Bone marrow (tissue), 2 donors: ENCODE results near the gene STAT4.

Experiments used
- DNase-seq, 2 donors: peaks; one replicate each; lab custom pipeline; 2025; lab: John Stamatoyannopoulos, UW

The STAT4 gene

DNA sequence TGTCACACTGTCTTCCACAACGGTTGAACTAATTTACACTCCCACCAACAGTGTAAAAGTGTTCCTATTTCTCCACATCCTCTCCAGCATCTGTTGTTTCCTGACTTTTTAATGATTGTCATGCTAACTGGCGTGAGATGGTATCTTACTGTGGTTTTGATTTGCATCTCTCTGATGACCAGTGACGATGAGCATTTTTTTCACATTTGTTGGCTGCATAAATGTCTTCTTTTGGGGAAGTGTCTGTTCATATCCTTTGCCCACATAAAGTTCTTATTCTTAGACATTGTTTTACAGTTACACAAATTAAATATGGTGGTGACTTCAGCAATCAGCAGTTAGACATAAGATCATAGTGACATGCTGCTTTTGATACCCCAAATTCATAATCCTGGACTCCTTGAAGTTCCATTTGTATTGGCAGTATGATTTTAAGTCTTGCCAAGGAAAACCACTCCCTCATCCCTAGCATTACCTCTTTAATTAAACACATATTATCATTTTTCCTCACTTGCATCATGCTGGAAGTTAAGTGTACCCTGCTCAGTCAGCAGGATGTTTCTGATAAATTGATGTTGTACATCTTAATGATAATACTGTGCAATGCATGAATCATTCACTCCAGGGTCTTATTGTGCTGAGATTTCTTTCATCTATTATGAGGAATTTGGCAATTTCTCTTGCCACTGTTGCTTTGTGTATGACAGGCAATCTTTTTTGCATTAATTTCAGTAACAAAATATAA, 69.2 kb downstream of the STAT4 start:
- no peak for DNase-seq

GRCh38 chr2:191078165-191078867, 72.5 kb downstream of the STAT4 start:
- DNase-seq, result no peak

DNA sequence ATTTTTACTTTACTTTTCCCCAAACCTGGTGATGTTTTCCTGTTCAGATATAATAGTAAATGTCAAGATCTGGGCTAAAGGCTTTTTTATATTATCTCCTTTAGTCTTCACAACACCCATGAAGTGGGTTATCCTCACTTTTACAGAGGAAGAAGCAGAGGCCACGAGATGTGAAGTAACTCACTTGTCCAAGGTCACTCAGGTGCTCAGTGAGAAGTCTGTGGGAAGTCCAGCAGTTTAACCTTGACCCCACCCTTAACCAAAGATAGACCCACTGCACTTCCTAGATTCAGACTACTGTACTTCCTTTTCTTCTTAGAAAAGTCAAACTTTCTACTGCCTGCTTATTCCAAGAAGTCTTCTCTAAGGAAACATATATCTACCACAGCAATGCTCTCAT, 80.5 kb downstream of the STAT4 start:
- DNase-seq, result no peak

DNA sequence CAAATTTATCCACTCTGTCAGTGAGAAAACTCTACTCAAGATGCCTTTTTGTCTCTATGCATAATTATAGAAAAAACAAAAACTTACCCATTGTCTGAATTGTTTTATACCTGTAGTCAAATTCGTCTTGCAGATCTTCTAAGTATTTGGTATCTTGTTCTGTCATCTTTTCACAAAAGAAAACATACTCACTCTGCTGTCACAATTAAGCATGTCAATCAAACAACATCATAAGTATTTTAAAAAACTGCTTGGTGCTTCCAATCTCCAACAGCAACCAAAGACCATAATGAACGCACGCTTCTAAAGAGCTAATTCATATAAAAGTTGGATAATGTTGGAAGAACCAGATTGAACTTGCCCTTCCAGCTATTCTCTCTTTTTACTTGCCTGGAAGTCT, 81.2 kb downstream of the STAT4 start:
- DNase-seq, result no peak

- DNase-seq, result no peak
Observed at GRCh38 chr2:191066919-191067233, 83.9 kb downstream of the STAT4 start.

- DNase-seq, result no peak
Observed at GRCh38 chr2:191066197-191066918, 84.4 kb downstream of the STAT4 start.

DNA sequence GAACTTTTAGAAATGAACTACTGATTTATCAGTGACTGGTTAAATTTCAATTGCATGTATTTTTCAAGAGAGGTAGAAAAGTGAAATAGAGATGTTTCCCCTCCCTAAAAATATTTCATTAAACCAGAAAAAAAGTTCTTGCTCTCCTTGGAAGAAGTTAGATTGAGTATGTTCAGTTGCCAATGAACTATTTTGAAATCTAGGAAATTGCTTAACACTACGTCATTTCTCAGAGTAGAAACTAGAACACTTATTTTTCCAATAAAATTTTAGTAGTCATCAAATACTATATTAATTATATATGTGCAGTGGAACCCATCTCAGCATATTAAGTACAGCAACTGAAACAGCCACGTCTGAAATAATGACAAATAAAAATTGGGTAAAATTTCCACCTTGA, 85.0 kb downstream of the STAT4 start:
- DNase-seq, result no peak

GRCh38 chr2:191064590-191064989, 86.2 kb downstream of the STAT4 start:
- no peak for DNase-seq

GRCh38 chr2:191063584-191063983, 87.2 kb downstream of the STAT4 start:
- DNase-seq, result no peak

DNA sequence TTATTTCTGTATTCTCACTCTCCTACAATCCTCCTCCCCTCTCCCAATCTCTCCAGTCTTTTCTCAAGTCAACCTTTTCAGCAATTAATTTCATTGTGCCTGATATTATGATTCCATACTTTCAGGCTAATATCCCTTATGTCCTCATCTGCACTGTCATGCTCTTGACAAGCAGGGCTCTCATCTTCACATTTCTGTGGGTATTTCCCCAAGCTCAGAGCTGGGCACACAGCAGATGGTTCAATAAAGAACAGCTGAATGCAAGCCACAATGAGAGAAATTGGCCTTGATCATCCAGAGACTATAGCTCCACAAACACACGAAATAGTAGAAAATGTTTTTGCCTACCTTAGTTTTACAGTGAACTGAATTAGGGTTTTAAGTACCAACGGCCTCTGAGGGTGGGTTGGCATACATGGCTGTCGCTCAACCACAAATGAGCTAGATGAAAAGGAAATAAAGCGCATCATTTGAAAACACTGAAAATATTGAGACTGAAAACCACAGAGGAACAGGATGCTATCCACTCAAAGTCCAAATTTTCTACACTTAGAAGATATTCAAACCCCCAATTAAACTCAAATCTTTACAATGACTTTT, 89.3 kb downstream of the STAT4 start:
- no peak for DNase-seq

DNA sequence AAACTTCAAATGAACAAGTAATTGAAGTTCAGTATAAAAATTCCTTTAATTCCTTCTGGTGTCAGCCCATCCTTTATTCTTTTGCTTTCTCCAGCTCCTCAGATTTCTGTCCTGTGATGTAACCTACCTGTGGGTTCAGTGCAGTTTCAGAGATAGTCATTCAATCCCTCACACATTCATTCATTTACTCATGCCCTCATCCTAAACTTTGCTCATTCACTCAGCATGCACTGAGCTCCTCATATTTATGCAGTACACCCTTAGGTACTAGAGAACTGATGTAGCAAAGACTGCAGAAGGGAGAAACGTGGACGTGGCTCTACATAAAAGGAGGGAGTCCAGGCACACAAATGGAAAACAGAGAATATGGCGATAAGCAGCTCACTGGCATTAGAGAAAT, 91.5 kb downstream of the STAT4 start:
- DNase-seq, result no peak

DNA sequence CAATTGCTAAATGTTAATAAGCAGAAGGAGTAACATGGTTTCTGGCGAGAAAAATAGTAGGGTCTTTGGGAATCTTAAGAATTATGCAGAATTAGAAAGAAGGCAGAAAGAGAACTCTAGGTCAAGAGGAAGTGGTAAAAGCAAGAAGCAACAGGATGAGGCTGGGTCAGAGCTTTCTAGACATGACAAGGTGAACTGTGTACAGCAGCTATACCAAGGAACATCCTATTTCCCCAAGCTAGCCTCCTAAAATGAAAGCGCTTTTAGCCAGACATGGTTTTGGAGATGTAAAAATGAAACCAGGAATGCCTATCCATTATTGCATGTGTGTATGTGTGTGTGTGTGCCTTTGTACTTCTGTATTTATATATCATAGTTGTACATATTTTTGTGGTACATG, 94.6 kb downstream of the STAT4 start:
- peak in 1 of 2 donors; percentile 66 for DNase-seq

- no peak for DNase-seq
Observed at GRCh38 chr2:191053256-191053655, 97.5 kb downstream of the STAT4 start.

DNA sequence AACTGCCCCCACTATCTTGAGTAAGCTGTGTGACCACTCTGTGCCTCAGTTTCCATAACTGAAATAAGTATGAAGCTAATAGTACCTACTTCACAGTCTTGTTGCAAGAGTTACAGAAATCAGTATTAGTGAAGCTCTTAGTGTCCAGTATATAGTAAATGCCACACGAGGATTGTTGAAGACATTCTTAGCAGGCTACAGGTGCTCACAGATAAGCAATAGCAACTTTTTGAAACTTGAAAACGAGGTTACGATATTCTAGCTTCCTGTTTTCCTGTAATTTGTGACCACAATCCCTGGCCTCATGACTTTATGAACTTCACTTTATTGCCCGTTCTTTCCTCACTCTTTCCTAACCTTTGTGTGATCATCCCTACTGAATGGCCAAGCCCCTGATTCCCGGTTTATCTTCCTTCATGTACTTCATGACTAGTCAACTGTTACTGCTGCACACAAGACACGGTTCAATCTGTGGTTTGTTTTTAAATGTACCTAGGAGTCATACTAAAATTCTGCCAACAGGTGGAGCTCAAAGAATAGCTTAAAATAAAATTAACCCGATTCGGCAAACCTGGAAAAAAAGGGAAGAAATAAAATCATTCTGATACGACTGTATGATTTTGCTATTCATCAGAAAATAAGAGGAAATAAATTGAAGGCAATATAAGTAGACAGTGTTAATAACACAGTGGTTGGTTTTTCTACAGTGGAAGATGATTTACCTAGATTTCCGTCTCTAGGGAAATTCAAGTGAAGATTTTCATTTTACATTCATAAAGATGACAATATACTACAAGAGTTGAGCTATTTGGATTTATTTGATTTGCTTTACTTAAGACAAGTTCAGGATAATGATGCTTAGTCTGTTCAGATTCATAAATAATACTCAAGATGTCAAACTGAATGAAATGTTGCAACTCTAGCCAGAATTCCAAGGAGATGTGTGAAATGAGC, 98.7 kb downstream of the STAT4 start:
- DNase-seq, result peak in 1 of 2 donors; percentile 70

DNA sequence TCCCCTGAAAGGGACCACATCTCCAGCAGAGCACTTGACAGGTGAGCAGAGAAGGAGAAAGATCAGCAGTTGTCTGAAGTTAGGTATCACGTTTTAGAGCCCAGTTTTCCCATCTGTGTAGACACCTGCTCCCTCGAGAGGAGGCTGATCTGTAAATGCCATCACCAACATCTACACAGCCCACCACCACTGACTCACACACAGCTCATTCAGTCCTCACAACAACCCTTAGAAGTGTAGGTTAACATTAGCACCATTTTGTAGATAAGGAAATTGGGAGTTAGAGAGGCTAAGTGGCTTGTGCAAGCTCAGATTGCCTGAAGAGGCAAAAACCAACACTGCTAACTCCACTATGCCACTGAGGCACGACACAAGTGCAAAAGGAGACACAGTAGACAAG, 99.6 kb downstream of the STAT4 start:
- DNase-seq, result no peak

GRCh38 chr2:191050640-191050987, 100.2 kb downstream of the STAT4 start:
- no peak for DNase-seq

GRCh38 chr2:191049728-191050639, 100.8 kb downstream of the STAT4 start:
- no peak for DNase-seq

- DNase-seq, result no peak
Observed at GRCh38 chr2:191048073-191048472, 102.7 kb downstream of the STAT4 start.

DNA sequence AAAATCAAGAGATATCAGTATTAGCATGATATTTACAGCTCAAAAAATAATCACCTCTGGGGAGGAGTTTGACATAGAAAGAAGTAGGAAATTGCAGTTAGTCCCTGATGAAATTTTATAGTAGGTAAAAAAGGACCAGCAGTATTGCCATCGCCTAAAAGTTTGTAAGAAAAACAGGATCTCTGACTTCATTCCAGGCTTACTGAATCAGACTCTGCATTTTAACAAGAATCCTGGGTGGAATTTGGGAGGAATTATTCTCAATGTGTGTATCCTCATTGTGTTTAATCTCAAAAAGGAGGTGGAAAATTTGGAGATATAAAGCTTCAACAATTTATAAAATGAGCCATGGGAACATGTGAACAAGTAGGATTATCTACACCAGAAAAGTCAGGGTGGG, 105.7 kb downstream of the STAT4 start:
- DNase-seq, result no peak

DNA sequence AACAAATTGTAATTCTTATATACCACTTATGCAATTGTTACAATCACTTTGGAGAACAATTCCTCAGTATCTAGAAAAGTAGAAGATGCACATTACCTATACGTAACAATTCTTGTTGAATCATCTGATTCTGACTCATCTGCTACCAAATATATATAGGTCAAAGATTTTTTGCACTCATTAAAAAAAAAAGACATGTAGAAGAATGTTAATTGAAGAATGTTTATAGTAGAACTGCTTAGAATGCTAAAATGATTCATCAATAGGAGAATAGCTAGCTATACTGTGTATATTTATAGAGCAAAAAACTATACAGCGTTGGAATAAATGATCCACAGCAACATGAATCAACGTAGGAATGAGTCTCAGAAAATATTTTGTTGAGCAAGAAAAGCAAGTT, 107.4 kb downstream of the STAT4 start:
- no peak for DNase-seq
